Medulla oblongata (tissue), 1 donor: ENCODE measurements around the gene CYP4F3.
"Not testable (repeated sequence)": the region's sequence is repeated elsewhere in the genome, so short reads cannot be mapped to it uniquely, and the experiment has no call there.

Source experiments
- DNase-seq: peaks from one replicate; pipeline ENCODE4 v3.0.0-alpha.2; 2015; ENCODE audit errors: extremely low spot score

CYP4F3 gene

GRCh38 chr19:15640294-15640903 lies at the start of gene CYP4F3:
TSS of gene CYP4F3 (plus strand) at chr19:15640897. CDS start at chr19:15641416, 519 bp downstream.
- DNase-seq, result peak; percentile 6

- no peak for DNase-seq
Observed at GRCh38 chr19:15591796-15592195, 48.9 kb upstream of the CYP4F3 start.

DNA sequence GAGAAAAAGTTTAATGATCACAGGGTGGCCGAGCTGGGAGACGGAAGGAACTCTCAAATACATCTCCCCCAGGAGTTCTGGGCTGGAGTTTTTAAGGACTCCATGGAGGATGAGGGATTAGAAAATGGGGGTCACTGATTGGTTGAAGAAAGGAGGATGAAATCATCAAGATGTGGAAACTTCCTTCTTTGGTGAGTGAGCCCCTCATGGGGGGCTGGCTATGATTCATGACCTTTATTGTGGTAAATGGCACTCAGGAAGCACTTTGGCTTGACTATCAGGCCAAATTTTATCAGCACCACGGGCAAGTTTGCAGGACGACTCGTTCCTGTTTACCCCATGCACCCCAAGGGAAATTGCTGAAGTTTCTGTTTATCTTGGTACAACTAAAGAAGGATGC lies 48.2 kb upstream of the CYP4F3 start:
- not testable (repeated sequence) for DNase-seq

GRCh38 chr19:15593766-15594165 lies 46.9 kb upstream of the CYP4F3 start:
- not testable (repeated sequence) for DNase-seq

GRCh38 chr19:15595069-15595468 lies 45.6 kb upstream of the CYP4F3 start:
- DNase-seq, result no peak

DNA sequence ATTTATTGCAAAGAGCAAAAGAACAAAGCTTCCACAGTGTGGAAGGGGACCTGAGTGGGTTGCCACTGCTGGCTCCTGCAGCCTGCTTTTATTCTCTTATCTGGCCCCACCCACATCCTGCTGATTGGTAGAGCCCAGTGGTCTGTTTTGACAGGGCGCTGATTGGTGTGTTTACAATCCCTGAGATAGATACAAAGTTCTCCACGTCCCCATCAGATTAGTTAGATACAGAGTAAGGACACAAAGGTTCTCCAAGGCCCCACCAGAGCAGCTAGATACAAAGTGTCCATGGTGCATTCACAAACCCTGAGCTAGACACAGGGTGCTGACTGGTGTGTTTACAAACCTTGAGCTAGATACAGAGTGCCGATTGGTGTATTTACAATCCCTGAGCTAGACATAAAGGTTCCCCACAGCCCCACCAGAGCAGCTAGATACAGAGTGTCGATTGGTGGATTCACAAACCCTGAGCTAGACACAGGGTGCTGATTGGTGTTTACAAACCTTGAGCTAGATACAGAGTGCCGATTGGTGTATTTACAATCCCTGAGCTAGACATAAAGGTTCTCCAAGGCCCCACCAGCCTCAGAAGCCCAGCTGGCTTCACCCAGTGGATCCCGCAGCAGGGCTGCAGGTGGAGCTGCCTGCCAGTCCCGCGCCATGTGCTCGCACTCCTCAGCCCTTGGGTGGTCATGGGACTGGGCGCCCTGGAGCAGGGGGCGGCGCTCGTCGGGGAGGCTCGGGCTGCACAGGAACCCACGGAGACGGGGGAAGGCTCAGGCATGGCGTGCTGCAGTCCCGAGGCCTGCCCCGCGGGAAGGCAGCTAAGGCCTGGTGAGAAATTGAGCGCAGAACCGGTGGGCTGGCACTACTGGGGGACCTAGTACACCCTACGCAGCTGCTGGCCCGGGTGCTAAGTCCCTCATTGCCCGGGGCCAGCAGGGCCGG lies 32.4 kb upstream of the CYP4F3 start:
- DNase-seq, result not testable (repeated sequence)

DNA sequence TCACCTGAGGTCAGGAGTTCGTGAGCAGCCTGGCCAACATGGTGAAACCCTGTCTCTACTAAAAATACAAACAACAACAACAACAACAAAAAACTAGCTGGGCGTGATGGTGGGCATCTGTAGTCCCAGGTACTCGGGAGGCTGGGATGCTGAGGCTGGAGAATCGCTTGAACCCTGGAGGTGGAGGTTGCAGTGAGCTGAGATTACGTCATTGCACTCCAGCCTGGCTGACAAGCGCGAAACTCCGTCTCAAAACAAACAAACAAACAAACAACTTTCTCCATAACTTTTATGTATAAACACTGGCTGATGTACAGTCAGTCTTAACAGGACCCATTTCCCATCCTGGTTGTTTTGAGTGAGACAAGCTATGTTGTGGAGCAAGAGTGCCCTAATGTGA lies 31.4 kb upstream of the CYP4F3 start:
- DNase-seq, result no peak

- DNase-seq, result no peak
Observed at GRCh38 chr19:15612342-15612741, 28.4 kb upstream of the CYP4F3 start.

DNA sequence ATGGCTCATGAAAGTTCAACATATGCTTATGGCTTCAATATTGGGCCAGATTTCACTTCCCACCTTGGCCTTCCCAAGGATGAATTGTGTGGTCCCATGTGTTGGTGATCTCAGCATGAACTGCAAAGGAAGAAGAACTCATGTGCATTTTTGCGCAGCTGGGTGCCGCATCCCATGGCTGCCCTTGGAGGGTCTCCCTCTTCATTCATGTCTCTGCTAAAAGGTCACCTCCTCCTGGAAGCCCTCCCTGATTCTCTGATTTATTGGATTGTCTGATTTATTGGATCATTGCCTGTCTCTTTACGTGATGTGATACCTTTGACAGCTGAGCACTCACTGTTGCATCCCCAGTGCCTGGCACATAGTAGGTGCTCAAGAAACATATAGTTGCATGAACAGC lies 27.4 kb upstream of the CYP4F3 start:
- no peak for DNase-seq

DNA sequence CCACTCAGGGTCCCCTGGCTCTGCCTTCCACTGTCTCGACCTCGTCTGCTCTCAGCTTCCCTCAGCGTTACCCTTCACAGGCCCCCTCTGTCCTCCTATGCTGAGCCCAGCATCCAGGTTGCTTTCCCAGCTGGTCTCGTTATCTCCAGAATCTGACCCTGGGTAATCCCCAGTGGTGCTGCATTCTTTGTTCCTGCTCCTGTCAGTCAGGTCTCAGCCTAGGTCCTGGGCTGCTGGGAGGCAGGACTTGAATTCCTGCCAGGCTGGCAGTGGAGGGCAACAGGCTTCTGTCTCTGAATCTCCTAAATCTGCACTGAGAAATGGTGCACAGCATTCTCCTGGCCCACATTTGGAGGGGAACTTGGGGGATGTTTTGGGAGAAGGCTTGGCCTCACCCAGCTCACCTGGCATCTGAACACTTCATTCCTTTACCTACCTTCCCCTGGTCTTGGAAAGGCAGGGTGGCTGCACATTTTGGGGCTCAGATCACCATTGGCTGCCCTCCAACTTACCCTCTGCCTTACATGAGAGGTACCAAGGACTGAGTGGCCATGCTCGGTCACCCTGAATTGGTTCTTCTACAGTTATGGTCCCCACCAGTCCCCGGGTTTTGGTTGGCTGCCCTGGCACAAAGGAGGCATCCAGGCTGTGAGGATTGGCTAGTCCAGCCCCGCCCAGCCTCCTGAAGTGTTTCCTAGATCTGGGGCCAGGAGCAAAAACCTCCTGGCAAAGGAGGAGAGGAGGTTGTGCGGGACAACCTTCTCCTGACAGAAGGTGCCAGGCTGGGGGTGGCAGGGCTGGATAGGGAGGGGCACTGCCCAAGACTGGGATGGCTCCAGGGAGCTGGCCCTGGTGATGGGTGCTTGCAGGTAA lies 26.0 kb upstream of the CYP4F3 start, which contains the start of gene CYP4F8:
Gene CYP4F8, plus strand, starts transcription at position 712 of the 873 bp plus-strand sequence. CDS start 399 bp downstream, outside the sequence.
- DNase-seq, result no peak

DNA sequence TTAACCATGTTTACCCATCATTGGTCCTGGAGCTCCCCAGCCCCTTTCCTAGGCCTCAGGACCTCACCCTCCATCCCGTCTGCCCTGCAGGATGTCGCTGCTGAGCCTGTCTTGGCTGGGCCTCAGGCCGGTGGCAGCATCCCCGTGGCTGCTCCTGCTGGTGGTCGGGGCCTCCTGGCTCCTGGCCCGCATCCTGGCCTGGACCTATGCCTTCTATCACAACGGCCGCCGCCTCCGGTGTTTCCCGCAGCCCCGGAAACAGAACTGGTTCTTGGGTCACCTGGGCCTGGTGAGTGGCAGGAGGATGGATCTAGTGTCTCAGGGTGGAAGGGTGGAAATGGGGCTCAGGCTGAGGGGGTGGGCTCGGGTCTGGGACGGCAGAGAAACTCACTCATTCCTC lies 25.2 kb upstream of the CYP4F3 start:
- no peak for DNase-seq

DNA sequence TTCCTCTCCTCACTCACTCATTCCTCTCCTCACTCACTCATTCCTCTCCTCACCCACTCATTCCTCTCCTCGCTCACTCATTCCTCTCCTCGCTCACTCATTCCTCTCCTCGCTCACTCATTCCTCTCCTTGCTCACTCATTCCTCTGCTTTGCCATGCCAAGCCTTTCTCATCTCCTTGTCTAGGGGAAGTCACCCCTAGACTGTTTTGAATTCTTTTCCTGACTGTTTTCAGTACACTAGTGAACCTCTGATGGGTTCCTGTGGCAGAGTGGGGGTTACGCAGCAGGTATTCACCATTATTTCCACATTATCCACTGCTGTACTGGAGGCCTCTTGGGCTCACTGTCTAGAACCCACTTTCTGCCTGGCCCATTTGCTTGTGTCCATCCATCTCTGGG lies 24.5 kb upstream of the CYP4F3 start:
- no peak for DNase-seq

DNA sequence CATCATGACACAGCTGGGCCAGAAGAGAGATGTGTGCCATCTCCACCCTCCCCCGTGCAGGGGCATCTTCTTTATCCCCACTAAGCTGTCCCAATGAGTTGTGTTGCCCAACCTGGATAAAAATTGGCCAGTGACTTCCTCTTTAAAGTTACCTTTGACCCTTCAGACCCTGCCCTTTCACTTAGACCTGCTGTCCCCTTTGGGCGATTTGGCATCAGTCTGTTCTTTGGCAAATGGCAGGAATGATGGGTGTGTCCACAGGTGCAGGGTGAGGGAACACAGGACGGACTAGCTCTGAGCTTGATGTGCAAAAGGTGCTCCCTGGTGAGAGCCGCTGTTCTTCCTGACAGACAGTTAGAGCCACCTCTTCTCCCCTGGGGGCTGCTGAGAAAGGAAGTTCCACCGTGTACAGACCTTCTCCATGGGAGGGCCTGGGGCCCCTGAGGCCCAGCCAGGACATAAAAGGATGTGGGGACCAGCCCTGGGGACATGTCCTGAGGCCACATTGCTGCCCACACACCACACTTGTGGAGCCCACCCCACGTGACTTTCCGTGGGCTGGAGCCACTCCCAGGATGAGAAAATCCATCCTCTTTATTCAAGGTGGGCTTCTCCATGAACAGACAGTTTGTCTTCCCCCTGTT lies 23.9 kb upstream of the CYP4F3 start:
- DNase-seq, result no peak

DNA sequence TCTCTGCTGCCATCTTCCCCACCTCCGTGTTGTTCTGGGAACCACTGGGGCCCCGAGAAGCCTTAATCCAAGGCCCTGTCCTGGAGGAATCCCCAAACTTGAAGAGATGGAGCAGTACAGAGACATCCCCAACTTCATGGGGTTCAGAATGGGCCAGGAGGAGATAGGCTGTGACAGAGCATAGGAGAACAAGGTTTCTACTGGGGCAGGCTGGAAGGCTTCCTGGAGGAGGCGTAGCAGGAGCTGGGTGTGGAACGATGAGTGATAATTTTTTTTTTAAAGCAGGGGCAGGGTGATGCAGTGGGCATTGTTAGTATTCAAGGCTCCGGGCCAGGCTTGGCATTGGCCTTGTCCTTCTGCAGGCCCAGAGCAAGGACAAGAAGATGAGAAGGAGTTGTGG lies 22.4 kb upstream of the CYP4F3 start:
- no peak for DNase-seq

GRCh38 chr19:15621801-15622200 lies 18.9 kb upstream of the CYP4F3 start:
- DNase-seq, result no peak

GRCh38 chr19:15622991-15623390 lies 17.7 kb upstream of the CYP4F3 start:
- no peak for DNase-seq

- DNase-seq, result no peak
Observed at GRCh38 chr19:15623711-15624318, 16.9 kb upstream of the CYP4F3 start.

- no peak for DNase-seq
Observed at GRCh38 chr19:15628236-15629002, 12.3 kb upstream of the CYP4F3 start.

DNA sequence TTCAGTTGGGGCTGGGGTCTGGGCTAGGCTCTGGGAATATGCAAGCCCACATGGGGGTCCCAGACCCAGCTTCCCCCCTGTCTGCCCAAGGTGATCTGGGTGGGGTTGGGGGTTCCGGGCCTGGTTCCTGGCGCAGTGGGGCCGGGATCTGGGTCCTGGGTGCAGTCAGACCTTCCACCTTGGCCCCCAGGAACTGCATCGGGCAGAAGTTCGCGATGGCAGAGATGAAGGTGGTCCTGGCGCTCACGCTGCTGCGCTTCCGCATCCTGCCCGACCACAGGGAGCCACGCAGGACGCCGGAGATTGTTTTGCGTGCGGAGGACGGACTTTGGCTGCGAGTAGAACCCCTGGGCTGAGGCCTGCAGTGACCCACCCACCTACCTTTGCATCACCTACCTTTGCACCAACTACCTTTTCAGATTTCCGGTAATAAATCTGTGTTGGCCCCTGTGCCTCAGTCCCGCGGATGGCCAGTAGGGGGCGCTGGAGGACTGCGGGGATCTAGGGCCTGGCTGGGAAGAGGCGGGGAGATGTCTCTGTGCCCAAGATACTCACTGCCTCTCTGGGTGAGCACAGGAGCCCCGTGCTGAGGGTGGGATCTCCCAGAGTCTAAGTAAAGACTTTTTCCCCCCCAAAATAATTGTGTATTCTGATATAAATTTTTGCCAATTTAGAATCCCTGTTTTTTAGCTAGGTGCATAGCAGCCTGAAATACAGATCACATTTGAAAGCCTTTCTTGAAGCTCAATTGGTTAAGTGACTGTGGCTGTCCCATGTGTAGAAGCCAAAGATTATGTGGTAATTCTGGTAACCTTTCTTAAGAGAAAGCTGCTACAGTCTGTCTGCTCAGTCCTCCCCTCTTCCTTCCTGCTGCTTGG lies 11.5 kb upstream of the CYP4F3 start:
- DNase-seq, result peak; percentile 75
